Fibroblast of the aortic adventitia (primary cell): Measurements from ENCODE around the gene COPE. TPM values are rescaled to one million over a fixed set of nuclear protein-coding genes. Genes with fewer than 3 reads are reported as not detected.

Source experiments
- DNase-seq: peaks from one replicate; pipeline ENCODE4 v3.0.0-alpha.2; 2010; ENCODE audit warnings: low read depth
- H3K4me3 ChIP-seq: 2 replicates; pipeline ENCODE4 v1.5.1; 2011; ENCODE audit warnings: low read depth, mild to moderate bottlenecking, control low read depth, low read length, moderate library complexity
- CTCF ChIP-seq: IDR thresholded peaks from 2 replicates; pipeline ENCODE4 v1.5.1; 2011; ENCODE audit warnings: mild to moderate bottlenecking, low read length, control low read depth, inconsistent platforms; ENCODE audit not compliant: insufficient read depth
- total RNA-seq: library from RNA; depleted of rRNA; stranded (reverse); fragments of >200 nt; gene quantifications from 2 replicates; pipeline ENCODE4 v1.2.3, GENCODE V29; 2012; ENCODE audit warnings: low replicate concordance

COPE gene
- total RNA-seq, 1 donor: 172 TPM

DNA sequence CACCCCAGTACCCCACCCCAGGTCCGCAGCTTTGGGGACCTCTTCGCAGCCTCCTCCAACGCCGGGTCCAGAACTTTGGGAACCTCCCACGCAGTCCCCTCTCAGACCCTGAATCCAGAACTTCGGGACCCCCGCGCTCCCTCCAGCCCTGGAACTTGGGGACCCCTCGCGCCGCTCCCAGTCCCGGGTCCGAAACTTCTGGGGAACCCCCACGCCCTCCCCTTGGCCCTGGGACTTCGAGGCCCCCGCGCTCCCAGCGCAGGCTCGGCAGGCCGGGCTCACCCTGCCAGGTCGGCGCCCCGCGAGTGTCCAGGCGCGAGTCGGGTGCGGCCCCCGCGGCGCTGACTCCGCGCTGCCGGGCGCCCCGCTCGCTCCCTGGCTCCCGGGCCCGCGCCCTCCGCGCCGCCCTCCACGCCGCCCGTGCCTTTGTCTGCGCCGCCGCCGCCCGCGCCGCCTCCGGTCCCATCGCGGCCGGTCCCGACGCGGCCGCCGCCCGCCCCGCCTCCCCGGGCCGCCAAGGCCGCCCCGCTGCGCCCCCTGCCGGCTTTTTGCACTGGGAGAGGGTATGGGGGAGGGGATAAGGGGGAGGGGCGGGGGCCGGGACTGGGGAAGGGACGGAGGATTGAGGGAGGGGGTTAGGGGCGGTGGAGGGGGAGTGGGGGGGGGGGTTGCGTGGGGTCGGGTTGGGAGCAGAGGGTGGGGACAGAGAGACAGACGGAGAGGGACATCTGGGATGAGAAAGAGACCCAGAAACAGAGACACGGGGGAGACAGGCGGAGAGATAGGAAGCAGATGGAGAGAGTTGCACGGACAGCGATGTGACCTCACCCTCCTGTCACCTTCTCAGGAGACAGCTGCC lies 21.8 kb upstream of the COPE start, which contains the start of gene HOMER3:
Gene HOMER3 (minus strand): TSS at position 449 of the 859 bp plus-strand sequence. CDS start 2,235 bp downstream, outside the sequence.
- DNase-seq: peak; percentile 43
- TF ChIP-seq CTCF: peak; percentile 56

DNA sequence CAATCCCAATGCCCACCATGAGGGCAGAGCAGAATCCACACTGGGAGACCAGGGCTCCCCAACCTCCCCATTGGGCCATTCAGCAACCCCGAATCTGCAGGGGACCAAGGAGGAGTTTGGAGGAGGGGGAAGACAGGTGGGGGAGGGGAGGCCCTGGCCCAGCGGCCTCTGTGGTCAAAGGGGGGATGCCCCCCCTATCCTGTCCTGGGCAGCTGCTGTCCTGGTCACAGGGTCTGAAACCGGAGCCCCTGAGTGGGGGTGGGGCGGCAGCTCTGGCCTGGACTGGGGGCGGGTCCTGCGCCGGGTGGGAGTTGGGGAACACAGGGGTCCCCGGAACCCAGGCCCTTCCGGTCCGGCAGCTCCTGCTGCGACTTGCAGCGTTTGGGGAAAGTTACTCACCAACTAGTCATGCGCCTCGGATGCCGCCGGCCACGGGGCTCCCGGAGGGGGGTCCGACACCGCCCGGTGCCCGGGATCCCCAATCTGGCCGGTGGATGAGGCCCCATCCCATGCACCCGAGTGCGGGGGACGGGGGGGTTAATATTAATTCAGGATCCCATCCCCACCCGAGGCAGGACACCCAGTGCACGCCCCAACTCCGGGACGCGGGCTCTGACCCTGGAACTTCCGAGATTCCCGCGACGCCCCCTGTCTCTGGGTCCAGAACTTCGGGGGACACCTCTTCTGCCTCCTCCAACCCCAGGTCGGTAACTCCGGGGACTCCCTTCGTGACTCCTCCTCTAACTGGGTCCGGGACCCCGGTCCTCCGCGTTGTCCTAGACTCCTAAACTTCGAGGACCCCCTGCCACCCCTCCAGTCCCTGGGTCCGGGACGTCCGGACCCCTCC lies 21.0 kb upstream of the COPE start:
- peak; percentile 0 for TF ChIP-seq CTCF
- H3K4me3 ChIP-seq: peak overlapping the region; percentile 94
- peak; percentile 40 for DNase-seq

More for the DNA sequence above, 21.8 kb upstream of the COPE start, which contains the start of gene HOMER3:
- peak within 1 kb of the TSS; percentile 94 for H3K4me3 ChIP-seq

DNA sequence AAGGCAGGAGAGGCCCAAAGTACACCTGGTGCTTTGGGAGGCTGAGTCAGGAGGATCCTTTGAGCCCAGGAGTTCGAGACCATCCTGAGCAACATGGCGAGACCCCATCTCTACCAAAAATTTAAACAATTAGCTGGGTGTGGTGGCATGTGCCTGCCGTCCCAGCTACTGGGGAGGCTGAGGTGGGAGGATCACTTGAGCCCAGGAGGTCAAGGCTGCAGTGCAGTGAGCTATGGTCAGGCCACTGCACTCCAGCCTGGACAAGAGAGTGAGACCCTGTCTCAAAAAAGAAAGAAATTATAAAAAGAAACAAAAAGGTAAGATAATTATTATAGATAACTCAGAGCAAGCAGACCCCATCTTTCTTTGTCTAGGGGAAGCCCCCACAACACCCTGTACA lies 20.0 kb upstream of the COPE start:
- TF ChIP-seq CTCF: no peak
- H3K4me3 ChIP-seq: peak overlapping the region; percentile 94

GRCh38 chr19:18933297-18933696 lies 14.1 kb upstream of the COPE start:
- DNase-seq: no peak
- TF ChIP-seq CTCF: no peak
- H3K4me3 ChIP-seq: no peak overlapping the region

More for the DNA sequence above, 20.0 kb upstream of the COPE start:
- no peak for DNase-seq

GRCh38 chr19:18932216-18932841 lies 13.1 kb upstream of the COPE start:
- DNase-seq: peak; percentile 39
- TF ChIP-seq CTCF: no peak
- no peak overlapping the region for H3K4me3 ChIP-seq
